HepG2 (cell line): ENCODE data around the gene ARL16. TPM values are rescaled to one million over a fixed set of nuclear protein-coding genes. Genes with fewer than 3 reads are reported as not detected.

ENCODE experiments used
- DNMT3B ChIP-seq: conservative IDR thresholded peaks from 2 replicates; pipeline ENCODE4 v1.6.1; 2016; ENCODE audit warnings: missing biosample characterization, control low read depth
- ESRRA ChIP-seq: sonication (generic); formaldehyde crosslinking; IDR thresholded peaks from 2 replicates; pipeline ENCODE4 v1.5.1; 2020; ENCODE audit warnings: mild to moderate bottlenecking, low read depth, missing genetic modification reagents
- HNRNPK ChIP-seq: fragments of 200-400 bp; formaldehyde crosslinking; IDR thresholded peaks from 2 replicates; pipeline ENCODE4 v1.6.1; 2018; ENCODE audit warnings: low read length, low read depth, moderate library complexity, mild to moderate bottlenecking; ENCODE audit not compliant: poor library complexity, severe bottlenecking
- HNRNPL ChIP-seq: fragments of 200-400 bp; formaldehyde crosslinking; IDR thresholded peaks from 2 replicates; pipeline ENCODE4 v1.6.1; 2017; ENCODE audit warnings: mild to moderate bottlenecking, low read depth, low read length
- KAT8 ChIP-seq: IDR thresholded peaks from 2 replicates; pipeline ENCODE4 v1.6.1; 2016; ENCODE audit warnings: missing genetic modification reagents, missing compliant biosample characterization
- MAX ChIP-seq: IDR thresholded peaks from 2 replicates; pipeline ENCODE4 v1.6.1; 2012; ENCODE audit warnings: inconsistent platforms
- RELA ChIP-seq: sonication (generic); formaldehyde crosslinking; IDR thresholded peaks from 2 replicates; pipeline ENCODE4 v1.4.0; 2020; ENCODE audit warnings: missing genetic modification reagents
- XRCC5 ChIP-seq: fragments of 200-400 bp; formaldehyde crosslinking; optimal IDR thresholded peaks from 2 replicates; pipeline ENCODE3; 2017; ENCODE audit warnings: mild to moderate bottlenecking, low read length
- YY1 ChIP-seq: IDR thresholded peaks from 2 replicates; pipeline ENCODE4 v1.6.1; 2011; ENCODE audit warnings: low read length, low read depth, moderate library complexity, mild to moderate bottlenecking; ENCODE audit not compliant: insufficient read depth, insufficient replicate concordance
- ZGPAT ChIP-seq: IDR thresholded peaks from 2 replicates; pipeline ENCODE4 v1.6.1; 2016; ENCODE audit warnings: mild to moderate bottlenecking
- ZIK1 ChIP-seq: sonication (generic); formaldehyde crosslinking; IDR thresholded peaks from 2 replicates; pipeline ENCODE4 v1.5.0; 2020; ENCODE audit warnings: mild to moderate bottlenecking, low read depth, missing genetic modification reagents, borderline replicate concordance
- ZNF121 ChIP-seq: sonication (generic); formaldehyde crosslinking; IDR thresholded peaks from 2 replicates; pipeline ENCODE4 v1.5.0; 2020; ENCODE audit warnings: mild to moderate bottlenecking, missing genetic modification reagents
- ZNF180 ChIP-seq: sonication (generic); formaldehyde crosslinking; IDR thresholded peaks from 2 replicates; pipeline ENCODE4 v1.4.0; 2020; ENCODE audit warnings: low read depth, missing genetic modification reagents, borderline replicate concordance
- ZNF543 ChIP-seq: sonication (generic); formaldehyde crosslinking; IDR thresholded peaks from 2 replicates; pipeline ENCODE4 v1.4.0; 2020; ENCODE audit warnings: mild to moderate bottlenecking, missing genetic modification reagents
- ZNF563 ChIP-seq: sonication (generic); formaldehyde crosslinking; IDR thresholded peaks from 2 replicates; pipeline ENCODE4 v1.8.0; 2022; ENCODE audit warnings: mild to moderate bottlenecking, moderate library complexity, missing genetic modification reagents
- ZNF75D ChIP-seq: sonication (generic); formaldehyde crosslinking; IDR thresholded peaks from 2 replicates; pipeline ENCODE4 v1.8.1; 2023; ENCODE audit warnings: missing genetic modification reagents, mild to moderate bottlenecking, borderline replicate concordance
- polyA plus RNA-seq, 8 experiments: library from polyadenylated mRNA; depleted of rRNA in 3 of 8; stranded (reverse) in 7 of 8; unstranded in 1 of 8; fragments of >200 nt; fragmentation: Illumina TruSeq in 4 of 8; extraction: Trizol in 4 of 8; gene quantifications; 2 replicates each; pipeline versions ENCODE4 v1.2.1 to v1.2.3, GENCODE V29; 2011 to 2016; ENCODE audit warnings: low read depth in 4 of 8, missing spikeins in 1 of 8, mixed read lengths in 1 of 8; ENCODE audit not compliant: insufficient read depth in 1 of 8
- total RNA-seq, 5 experiments: library from RNA; depleted of rRNA; stranded (reverse); fragments of >200 nt; fragmentation: Illumina TruSeq; extraction: Trizol; gene quantifications; 2 replicates each; pipeline ENCODE4 v1.2.3, GENCODE V29; 2016; ENCODE audit warnings: low read depth in 1 of 5
- TF ChIP-seq, protein P1 (sequence below): sonication (generic); formaldehyde crosslinking; IDR thresholded peaks from 2 replicates; pipeline ENCODE4 v1.4.0; 2020; ENCODE audit warnings: mild to moderate bottlenecking, missing genetic modification reagents
- TF ChIP-seq, protein P2 (sequence below): sonication (generic); formaldehyde crosslinking; IDR thresholded peaks from 2 replicates; pipeline ENCODE4 v1.8.0; 2022; ENCODE audit warnings: mild to moderate bottlenecking, missing genetic modification reagents, moderate library complexity
- TF ChIP-seq, protein P3 (sequence below): sonication (generic); formaldehyde crosslinking; IDR thresholded peaks from 2 replicates; pipeline ENCODE4 v1.5.1; 2020; ENCODE audit warnings: missing genetic modification reagents, mild to moderate bottlenecking, borderline replicate concordance
- TF ChIP-seq, protein P4 (sequence below), 2 experiments: fragments of 450-650 bp in 1 of 2; sonication (generic) in 1 of 2; formaldehyde crosslinking; IDR thresholded peaks; 2 replicates each; pipeline versions ENCODE4 v1.5.0 to v1.8.0; 2020 to 2022; ENCODE audit warnings: mild to moderate bottlenecking in 1 of 2, missing genetic modification reagents in 1 of 2
- TF ChIP-seq, protein P5 (sequence below): sonication (generic); formaldehyde crosslinking; IDR thresholded peaks from 2 replicates; pipeline ENCODE4 v1.5.0; 2020; ENCODE audit warnings: missing genetic modification reagents

The ARL16 gene
- total and polyA plus RNA-seq, 2 of the 13 experiments (the other 11 are each of a cell fraction or from before 2014, with no cell fraction given), result 20.8 to 30.8 TPM

DNA sequence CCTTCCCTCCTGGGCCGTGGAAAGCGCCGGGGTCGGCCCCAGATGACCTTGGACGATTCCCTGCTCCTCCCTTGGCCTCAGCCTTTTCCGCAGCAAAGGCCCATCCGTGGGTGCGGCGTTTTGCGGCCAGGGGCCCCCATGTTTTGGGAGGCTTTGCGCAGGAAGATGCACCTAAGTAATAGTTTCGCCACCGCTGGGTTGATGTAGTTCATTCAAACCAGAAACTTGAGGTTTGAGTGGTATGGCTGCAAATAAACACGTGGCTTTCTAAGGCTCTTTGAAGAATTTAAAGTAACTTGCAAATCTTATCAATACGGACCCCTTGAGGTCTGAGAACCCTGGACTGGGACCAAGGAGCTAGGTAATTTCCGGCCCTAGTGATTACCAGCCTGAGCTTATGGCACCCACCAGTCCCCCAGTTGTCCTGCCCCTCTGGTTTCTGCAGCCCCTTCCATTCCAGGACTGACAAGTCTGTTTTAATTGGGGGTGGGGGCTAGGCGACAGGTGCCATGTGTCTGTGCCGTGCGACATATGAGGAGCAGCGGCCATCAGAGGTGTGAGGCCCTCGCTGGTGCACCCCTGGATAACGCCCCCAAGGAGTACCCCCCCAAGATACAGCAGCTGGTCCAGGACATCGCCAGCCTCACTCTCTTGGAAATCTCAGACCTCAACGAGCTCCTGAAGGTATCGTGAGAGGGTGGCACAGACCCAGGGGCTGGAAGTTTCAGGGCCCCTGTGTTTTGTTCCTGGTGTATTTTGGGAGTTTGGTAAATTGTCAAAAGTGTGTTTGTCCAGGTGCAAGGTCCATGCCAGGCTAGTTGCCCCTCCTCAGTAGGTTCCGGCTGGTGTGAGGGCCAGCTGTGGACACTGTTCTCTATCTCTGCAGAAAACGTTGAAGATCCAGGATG, 20.4 kb upstream of the ARL16 start (continued):
- TF ChIP-seq HNRNPK (no peak), MAX (peak; percentile 15; the same call in 1 of the 2 replicates), ZNF563 (CRISPR knock-in tag) (no peak), ESRRA (CRISPR knock-in tag) (no peak), KAT8 (CRISPR knock-in tag) (no peak), ZNF543 (CRISPR knock-in tag) (no peak), ZIK1 (CRISPR knock-in tag) (no peak), XRCC5 (peak; percentile 18), ZNF121 (CRISPR knock-in tag) (no peak), RELA (no peak), HNRNPL (peak; percentile 61; the same call in 1 of the 2 replicates), ZGPAT (no peak), YY1 (peak; percentile 34), DNMT3B (CRISPR knock-in tag) (no peak), ZNF75D (CRISPR knock-in tag) (no peak), ZNF180 (CRISPR knock-in tag) (0 out of 2 replicates have a peak, but pooled peaks have one; percentile 10)
- TF ChIP-seq, protein P1, sequence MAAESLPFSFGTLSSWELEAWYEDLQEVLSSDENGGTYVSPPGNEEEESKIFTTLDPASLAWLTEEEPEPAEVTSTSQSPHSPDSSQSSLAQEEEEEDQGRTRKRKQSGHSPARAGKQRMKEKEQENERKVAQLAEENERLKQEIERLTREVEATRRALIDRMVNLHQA, result no peak
- TF ChIP-seq, protein P2, sequence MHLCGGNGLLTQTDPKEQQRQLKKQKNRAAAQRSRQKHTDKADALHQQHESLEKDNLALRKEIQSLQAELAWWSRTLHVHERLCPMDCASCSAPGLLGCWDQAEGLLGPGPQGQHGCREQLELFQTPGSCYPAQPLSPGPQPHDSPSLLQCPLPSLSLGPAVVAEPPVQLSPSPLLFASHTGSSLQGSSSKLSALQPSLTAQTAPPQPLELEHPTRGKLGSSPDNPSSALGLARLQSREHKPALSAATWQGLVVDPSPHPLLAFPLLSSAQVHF, result peak; percentile 9; the same call in 1 of the 2 replicates
- TF ChIP-seq, protein P3, sequence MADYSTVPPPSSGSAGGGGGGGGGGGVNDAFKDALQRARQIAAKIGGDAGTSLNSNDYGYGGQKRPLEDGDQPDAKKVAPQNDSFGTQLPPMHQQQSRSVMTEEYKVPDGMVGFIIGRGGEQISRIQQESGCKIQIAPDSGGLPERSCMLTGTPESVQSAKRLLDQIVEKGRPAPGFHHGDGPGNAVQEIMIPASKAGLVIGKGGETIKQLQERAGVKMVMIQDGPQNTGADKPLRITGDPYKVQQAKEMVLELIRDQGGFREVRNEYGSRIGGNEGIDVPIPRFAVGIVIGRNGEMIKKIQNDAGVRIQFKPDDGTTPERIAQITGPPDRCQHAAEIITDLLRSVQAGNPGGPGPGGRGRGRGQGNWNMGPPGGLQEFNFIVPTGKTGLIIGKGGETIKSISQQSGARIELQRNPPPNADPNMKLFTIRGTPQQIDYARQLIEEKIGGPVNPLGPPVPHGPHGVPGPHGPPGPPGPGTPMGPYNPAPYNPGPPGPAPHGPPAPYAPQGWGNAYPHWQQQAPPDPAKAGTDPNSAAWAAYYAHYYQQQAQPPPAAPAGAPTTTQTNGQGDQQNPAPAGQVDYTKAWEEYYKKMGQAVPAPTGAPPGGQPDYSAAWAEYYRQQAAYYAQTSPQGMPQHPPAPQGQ (CRISPR knock-in tag), result no peak; the same call in 1 of the 2 replicates
- TF ChIP-seq, protein P4, sequence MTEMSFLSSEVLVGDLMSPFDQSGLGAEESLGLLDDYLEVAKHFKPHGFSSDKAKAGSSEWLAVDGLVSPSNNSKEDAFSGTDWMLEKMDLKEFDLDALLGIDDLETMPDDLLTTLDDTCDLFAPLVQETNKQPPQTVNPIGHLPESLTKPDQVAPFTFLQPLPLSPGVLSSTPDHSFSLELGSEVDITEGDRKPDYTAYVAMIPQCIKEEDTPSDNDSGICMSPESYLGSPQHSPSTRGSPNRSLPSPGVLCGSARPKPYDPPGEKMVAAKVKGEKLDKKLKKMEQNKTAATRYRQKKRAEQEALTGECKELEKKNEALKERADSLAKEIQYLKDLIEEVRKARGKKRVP (CRISPR knock-in tag; IDR thresholded peaks at IDR 0.05), result no peak
- TF ChIP-seq, protein P5, sequence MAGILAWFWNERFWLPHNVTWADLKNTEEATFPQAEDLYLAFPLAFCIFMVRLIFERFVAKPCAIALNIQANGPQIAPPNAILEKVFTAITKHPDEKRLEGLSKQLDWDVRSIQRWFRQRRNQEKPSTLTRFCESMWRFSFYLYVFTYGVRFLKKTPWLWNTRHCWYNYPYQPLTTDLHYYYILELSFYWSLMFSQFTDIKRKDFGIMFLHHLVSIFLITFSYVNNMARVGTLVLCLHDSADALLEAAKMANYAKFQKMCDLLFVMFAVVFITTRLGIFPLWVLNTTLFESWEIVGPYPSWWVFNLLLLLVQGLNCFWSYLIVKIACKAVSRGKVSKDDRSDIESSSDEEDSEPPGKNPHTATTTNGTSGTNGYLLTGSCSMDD (CRISPR knock-in tag), result no peak
